Endothelial cell of umbilical vein (primary cell): Measurements from ENCODE around the gene ELF3. TPM values are rescaled to one million over a fixed set of nuclear protein-coding genes. Genes with fewer than 3 reads are reported as not detected.

Experiments used
- BruUV-seq: library from RNA; stranded (reverse); fragments of 400-500 nt; replicated peaks from 2 replicates; lab custom pipeline; 2021; lab: Mats Ljungman, UMichigan
- CTCF ChIA-PET: fragments of 300-600, 350-600 bp; sonication (Branson Sonifier 250); formaldehyde crosslinking; loops from one replicate; lab custom pipeline; 2021; ENCODE audit warnings: antibody characterized with exemption, inconsistent platforms; lab: Charles Lee
- POLR2A ChIA-PET: fragments of 300-600, 350-600 bp; sonication (Branson Sonifier 250); formaldehyde crosslinking; loops from one replicate; lab custom pipeline; 2021; ENCODE audit warnings: antibody characterized with exemption, inconsistent platforms; lab: Charles Lee
- DNase-seq: peaks from one replicate; pipeline ENCODE4 v3.0.0-alpha.2; 2011; ENCODE audit warnings: low read depth, low spot score
- FAIRE-seq: peaks from 2 replicates; lab custom pipeline; 2011; peaks lifted over from hg19 to GRCh38; lab: Jason Lieb, UNC
- H2AFZ ChIP-seq: 2 replicates; pipeline ENCODE4 v1.6.0; 2012; ENCODE audit warnings: low read depth, low read length, control low read depth, inconsistent platforms
- H3K27ac ChIP-seq: 2 replicates; pipeline ENCODE4 v1.5.1; 2011; ENCODE audit warnings: low read depth, mild to moderate bottlenecking, control low read depth, low read length, moderate library complexity; ENCODE audit not compliant: insufficient read depth
- H3K27me3 ChIP-seq, 2 experiments: 2 replicates each; pipeline versions ENCODE4 v1.6.0 to v1.6.1; 2011; ENCODE audit warnings: low read length in 2 of 2, mixed read lengths in 1 of 2; ENCODE audit not compliant: control insufficient read depth in 2 of 2, insufficient read depth in 2 of 2
- H3K36me3 ChIP-seq, 2 experiments: 2 replicates in 1 of 2; 3 replicates in 1 of 2; pipeline ENCODE4 v1.5.1; 2011; ENCODE audit warnings: low read length in 2 of 2, mild to moderate bottlenecking in 1 of 2, moderate library complexity in 1 of 2; ENCODE audit not compliant: control insufficient read depth in 2 of 2, insufficient read depth in 2 of 2; ENCODE audit errors: extremely low read depth in 1 of 2
- H3K4me1 ChIP-seq: 3 replicates; pipeline ENCODE4 v1.5.1; 2011; ENCODE audit warnings: mild to moderate bottlenecking, low read length; ENCODE audit not compliant: control insufficient read depth, insufficient read depth; ENCODE audit errors: extremely low read depth
- H3K4me2 ChIP-seq: 2 replicates; pipeline ENCODE4 v1.6.1; 2011; ENCODE audit warnings: low read length, control low read depth, mixed read lengths; ENCODE audit not compliant: insufficient read depth
- H3K4me3 ChIP-seq, 3 experiments: fragments of 200-600 bp in 1 of 3; sonication (generic), shearing (Covaris generic) in 1 of 3; replicated peaks in 1 of 3; 2 replicates each; pipeline ENCODE4 v1.5.1; 2011 to 2016; ENCODE audit warnings: control low read depth in 3 of 3, low read length in 3 of 3, mild to moderate bottlenecking in 2 of 3, inconsistent platforms in 1 of 3, low read depth in 1 of 3, moderate library complexity in 1 of 3; ENCODE audit not compliant: insufficient read depth in 1 of 3
- H3K79me2 ChIP-seq: 2 replicates; pipeline ENCODE4 v1.6.0; 2012; ENCODE audit warnings: low read length, inconsistent platforms; ENCODE audit not compliant: control insufficient read depth, insufficient read depth
- H3K9ac ChIP-seq: replicated peaks from 2 replicates; pipeline ENCODE3; 2011; ENCODE audit warnings: low read length, control low read depth; ENCODE audit not compliant: insufficient read depth; ENCODE audit errors: extremely low read depth
- H3K9me1 ChIP-seq: replicated peaks from 3 replicates; pipeline ENCODE4 v1.6.0; 2011; ENCODE audit warnings: mild to moderate bottlenecking, low read length; ENCODE audit not compliant: control insufficient read depth, insufficient read depth; ENCODE audit errors: extremely low read depth
- H3K9me3 ChIP-seq: replicated peaks from 2 replicates; pipeline ENCODE4 v1.5.1; 2012; ENCODE audit warnings: low read length, inconsistent platforms; ENCODE audit not compliant: control insufficient read depth, insufficient read depth
- H4K20me1 ChIP-seq: replicated peaks from 2 replicates; pipeline ENCODE3; 2011; ENCODE audit warnings: mild to moderate bottlenecking, low read length; ENCODE audit not compliant: control insufficient read depth, insufficient read depth; ENCODE audit errors: extremely low read depth
- CTCF ChIP-seq, 2 donors: IDR thresholded peaks; 1 replicate in 1 of 2; 2 replicates in 1 of 2; pipeline ENCODE4 v1.5.1; 2011; ENCODE audit warnings: low read length in 2 of 2, mild to moderate bottlenecking in 2 of 2, moderate library complexity in 2 of 2, control low read depth in 1 of 2, inconsistent platforms in 1 of 2, low read depth in 1 of 2; ENCODE audit not compliant: insufficient read depth in 1 of 2; ENCODE audit errors: extremely low read depth in 1 of 2
- EZH2 ChIP-seq: IDR thresholded peaks from 2 replicates; pipeline ENCODE4 v1.6.1; 2012; ENCODE audit warnings: borderline replicate concordance, low read depth, mild to moderate bottlenecking, moderate library complexity, low read length, inconsistent platforms; ENCODE audit not compliant: severe bottlenecking
- FOS ChIP-seq: IDR thresholded peaks from 2 replicates; pipeline ENCODE4 v1.6.1; 2011; ENCODE audit warnings: mild to moderate bottlenecking, low read length, moderate library complexity, borderline replicate concordance; ENCODE audit not compliant: insufficient read depth
- GATA2 ChIP-seq: IDR thresholded peaks from 2 replicates; pipeline ENCODE4 v1.7.0; 2011; ENCODE audit warnings: low read depth, mild to moderate bottlenecking, moderate library complexity, mixed read lengths, low read length; ENCODE audit not compliant: insufficient read length, insufficient read depth
- JUN ChIP-seq: IDR thresholded peaks from 2 replicates; pipeline ENCODE4 v1.6.1; 2011; ENCODE audit warnings: borderline replicate concordance, low read depth; ENCODE audit not compliant: insufficient read length, insufficient read depth
- MYC ChIP-seq: IDR thresholded peaks from one replicate; pipeline ENCODE4 v1.6.1; 2011; ENCODE audit warnings: mild to moderate bottlenecking, low read depth, low read length
- POLR2A ChIP-seq: IDR thresholded peaks from 2 replicates; pipeline ENCODE4 v1.6.1; 2012; ENCODE audit warnings: low read depth, mild to moderate bottlenecking, control low read depth, low read length
- POLR2AphosphoS5 ChIP-seq: IDR thresholded peaks from 2 replicates; pipeline ENCODE4 v1.6.1; 2012; ENCODE audit warnings: low read depth, mild to moderate bottlenecking, control low read depth, low read length, moderate library complexity; ENCODE audit not compliant: insufficient read depth
- dilution Hi-C: fragments of 300-500 bp; cut with MboI; formaldehyde crosslinking; loops from one replicate; pipeline ENCODE4 v1.15.0; 2019; ENCODE audit warnings: low sequenced_read_pairs; ENCODE audit not compliant: extremely low pct_ligation_motif_present
- intact Hi-C: fragments of 100-400 bp; cut with micrococcal nuclease; formaldehyde crosslinking; loops from one replicate; pipeline ENCODE4 v1.10.0; 2022
- polyA plus RNA-seq, 4 experiments: library from polyadenylated mRNA; depleted of rRNA in 3 of 4; stranded (reverse) in 3 of 4; unstranded in 1 of 4; fragments of >200 nt; gene quantifications; 2 replicates each; pipeline versions ENCODE4 v1.2.1 to v1.2.3, GENCODE V29; 2011 to 2012; ENCODE audit warnings: missing spikeins in 1 of 4
- total RNA-seq: library from RNA; stranded (reverse); gene quantifications from 2 replicates; pipeline ENCODE4 v1.2.3, GENCODE V29; 2021
- TF ChIP-seq, protein P1 (sequence below): IDR thresholded peaks from 2 replicates; pipeline ENCODE4 v1.6.1; 2011; ENCODE audit not compliant: insufficient read depth, insufficient read length

ELF3 gene
- total and polyA plus RNA-seq, 2 donors (not counting 3 experiments of a cell fraction or from before 2014, with no cell fraction given) = 0.07 to 0.29 TPM

DNA sequence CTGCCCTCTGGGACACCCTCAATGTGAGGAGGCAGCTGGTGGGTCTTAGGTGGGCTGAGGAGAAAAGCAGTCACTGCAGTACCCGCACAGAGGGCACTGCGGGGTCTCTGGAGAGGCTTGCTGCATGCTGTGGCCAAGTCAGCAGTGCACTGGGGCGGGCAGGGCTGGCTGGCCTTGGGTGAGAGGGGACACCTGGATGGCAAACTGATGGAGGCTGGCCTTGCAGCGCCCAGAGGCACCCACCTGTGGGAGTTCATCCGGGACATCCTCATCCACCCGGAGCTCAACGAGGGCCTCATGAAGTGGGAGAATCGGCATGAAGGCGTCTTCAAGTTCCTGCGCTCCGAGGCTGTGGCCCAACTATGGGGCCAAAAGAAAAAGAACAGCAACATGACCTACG lies 3.2 kb downstream of the ELF3 start:
- H3K4me3 ChIP-seq = no peak overlapping the region
- TF ChIP-seq CTCF (IDR thresholded peaks at IDR 0.05; ENCODE audit: extremely low read depth in 1 of 2, insufficient read depth in 1 of 2, low read depth in 1 of 2, low read length in 2 of 2) (no peak), FOS (no peak), EZH2 (no peak), JUN (no peak), MYC (no peak), POLR2AphosphoS5 (no peak), GATA2 (no peak), POLR2A (no peak)
- TF ChIP-seq, protein P1, sequence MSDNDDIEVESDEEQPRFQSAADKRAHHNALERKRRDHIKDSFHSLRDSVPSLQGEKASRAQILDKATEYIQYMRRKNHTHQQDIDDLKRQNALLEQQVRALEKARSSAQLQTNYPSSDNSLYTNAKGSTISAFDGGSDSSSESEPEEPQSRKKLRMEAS = no peak
- ChIA-PET POLR2A (no interaction called here), CTCF (interaction anchor here (1.2 to 3.7 kb wide), 3 partner anchors 10 to 105 kb away, joined by 3 to 15 read pairs (median 6); no protein-coding TSS in a partner anchor)
- H3K27ac ChIP-seq = no peak overlapping the region
- DNase-seq = no peak
- H3K9me3 ChIP-seq = no peaks in the 10 kb centered on the region
- no peaks in the 10 kb centered on the region for H3K4me1 ChIP-seq
- H3K9ac ChIP-seq = no peak overlapping the region
- no peaks in the 10 kb centered on the region for H3K36me3 ChIP-seq
- BruUV-seq = no TSS peak
- H3K27me3 ChIP-seq = peaks cover 0 to 8% of the 10 kb centered on the region in 2 experiments
- no peak for FAIRE-seq
- no peaks in the 10 kb centered on the region for H3K9me1 ChIP-seq
- dilution Hi-C loops = no loop called here
- H3K79me2 ChIP-seq = no peaks in the 10 kb centered on the region
- no peaks in the 10 kb centered on the region for H4K20me1 ChIP-seq
- H3K4me2 ChIP-seq = no peak overlapping the region
- H2AFZ ChIP-seq = no peak overlapping the region
- intact Hi-C loops = no loop called here
